Neuronal stem cell (in vitro differentiated cells): Measurements from ENCODE around the gene BCL6.

Source experiments
- DNase-seq: peaks from one replicate; pipeline ENCODE4 v3.0.0-alpha.2; 2013; ENCODE audit warnings: low spot score
- H2AFZ ChIP-seq: one replicate; pipeline ENCODE4 v1.6.1; 2013; ENCODE audit warnings: mild to moderate bottlenecking, low read length, inconsistent platforms
- H2AK5ac ChIP-seq: 2 replicates; pipeline ENCODE4 v1.6.1; 2013; ENCODE audit warnings: low read depth, mild to moderate bottlenecking, inconsistent platforms, low read length, moderate library complexity, mixed read lengths
- H2BK120ac ChIP-seq: 2 replicates; pipeline ENCODE4 v1.6.1; 2013; ENCODE audit warnings: low read depth, mild to moderate bottlenecking, inconsistent platforms, low read length, moderate library complexity, mixed read lengths
- H2BK12ac ChIP-seq: one replicate; pipeline ENCODE4 v1.6.1; 2013; ENCODE audit warnings: low read length, inconsistent platforms
- H2BK15ac ChIP-seq: 2 replicates; pipeline ENCODE4 v1.6.1; 2013; ENCODE audit warnings: mild to moderate bottlenecking, low read length, inconsistent platforms, mixed read lengths
- H2BK5ac ChIP-seq: one replicate; pipeline ENCODE4 v1.6.1; 2013; ENCODE audit warnings: inconsistent platforms, mild to moderate bottlenecking, low read length, moderate library complexity
- H3K14ac ChIP-seq: one replicate; pipeline ENCODE4 v1.6.1; 2013; ENCODE audit warnings: low read length, inconsistent platforms
- H3K18ac ChIP-seq: 2 replicates; pipeline ENCODE4 v1.6.1; 2013; ENCODE audit warnings: low read length, inconsistent platforms
- H3K23ac ChIP-seq: 2 replicates; pipeline ENCODE4 v1.6.1; 2013; ENCODE audit warnings: low read depth, mild to moderate bottlenecking, mixed read lengths, low read length, inconsistent platforms; ENCODE audit not compliant: poor library complexity
- H3K27ac ChIP-seq: replicated peaks from 3 replicates; pipeline ENCODE4 v1.5.1; 2013; ENCODE audit warnings: low read length, inconsistent platforms
- H3K27me3 ChIP-seq, 3 experiments: 2 replicates each; pipeline ENCODE4 v1.6.1; 2013; ENCODE audit warnings: low read length in 3 of 3, mild to moderate bottlenecking in 2 of 3, inconsistent platforms in 1 of 3, low read depth in 1 of 3, mixed read lengths in 1 of 3, moderate library complexity in 1 of 3; ENCODE audit not compliant: control insufficient read depth in 3 of 3, insufficient read depth in 3 of 3
- H3K36me3 ChIP-seq, 2 donors: replicated peaks in 1 of 2; 2 replicates each; pipeline ENCODE4 v1.6.1; 2013; ENCODE audit warnings: low read length in 2 of 2; ENCODE audit not compliant: control insufficient read depth in 2 of 2, insufficient read depth in 2 of 2
- H3K4ac ChIP-seq: 2 replicates; pipeline ENCODE4 v1.6.1; 2013; ENCODE audit warnings: inconsistent platforms, mild to moderate bottlenecking, low read length, moderate library complexity
- H3K4me1 ChIP-seq, 2 donors: 1 replicate in 1 of 2; 2 replicates in 1 of 2; pipeline ENCODE4 v1.6.1; 2013; ENCODE audit warnings: low read length in 2 of 2, low read depth in 1 of 2; ENCODE audit not compliant: control insufficient read depth in 2 of 2, insufficient read depth in 1 of 2
- H3K4me2 ChIP-seq: one replicate; pipeline ENCODE4 v1.6.1; 2013; ENCODE audit warnings: mild to moderate bottlenecking, low read length, inconsistent platforms; ENCODE audit not compliant: insufficient read depth, poor library complexity, severe bottlenecking
- H3K4me3 ChIP-seq, 2 donors: 2 replicates each; pipeline ENCODE4 v1.5.1; 2013; ENCODE audit warnings: low read length in 2 of 2, mild to moderate bottlenecking in 2 of 2, inconsistent platforms in 1 of 2, moderate library complexity in 1 of 2
- H3K79me1 ChIP-seq: one replicate; pipeline ENCODE4 v1.6.1; 2013; ENCODE audit warnings: low read depth, mild to moderate bottlenecking, inconsistent platforms, low read length, moderate library complexity
- H3K9ac ChIP-seq: one replicate; pipeline ENCODE4 v1.6.1; 2013; ENCODE audit warnings: mild to moderate bottlenecking, low read depth, low read length, inconsistent platforms; ENCODE audit not compliant: poor library complexity
- H3K9me3 ChIP-seq, 2 donors: replicated peaks in 1 of 2; 2 replicates each; pipeline versions ENCODE3 to v1.6.1; 2013; ENCODE audit warnings: low read length in 2 of 2, mild to moderate bottlenecking in 2 of 2, inconsistent platforms in 1 of 2, low read depth in 1 of 2, mixed read lengths in 1 of 2, moderate library complexity in 1 of 2; ENCODE audit not compliant: control insufficient read depth in 2 of 2, insufficient read depth in 1 of 2
- H4K8ac ChIP-seq: one replicate; pipeline ENCODE4 v1.6.1; 2013; ENCODE audit warnings: low read depth, mild to moderate bottlenecking, inconsistent platforms, low read length, moderate library complexity
- H4K91ac ChIP-seq: one replicate; pipeline ENCODE4 v1.6.1; 2013; ENCODE audit warnings: low read length, low read depth, mild to moderate bottlenecking, inconsistent platforms; ENCODE audit not compliant: poor library complexity
- WGBS, 2 donors: extraction: QIAGEN DNeasy Blood & Tissue Kit; methylation state at CpG; one replicate each; pipeline ENCODE4 v1.1.7; 2013; ENCODE audit warnings: missing lambda C conversion rate in 2 of 2, mixed read lengths in 1 of 2; ENCODE audit not compliant: insufficient read length in 2 of 2, insufficient replicate concordance in 1 of 2; ENCODE audit errors: extremely low coverage in 2 of 2; 5-methylcytosine and 5-hydroxymethylcytosine counted together

The BCL6 gene

DNA sequence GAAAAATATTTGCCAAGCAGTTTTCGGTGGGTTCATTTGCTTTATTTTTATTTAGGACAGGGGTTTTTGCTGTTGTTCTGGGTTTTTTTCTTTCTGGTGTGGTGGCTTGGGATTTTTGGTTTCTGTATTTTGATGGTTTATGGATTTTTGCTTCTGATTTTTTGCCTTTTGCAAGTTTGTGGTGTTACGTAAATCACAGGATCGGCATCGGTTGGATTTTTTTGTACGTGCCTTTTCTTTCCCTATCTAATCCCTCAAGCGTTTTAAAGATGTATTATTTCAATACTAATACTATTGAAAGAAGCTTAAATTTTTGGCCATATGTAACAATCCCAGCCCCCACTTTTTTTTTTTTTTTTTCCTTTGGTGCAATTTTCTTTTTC lies 782 bp upstream of the BCL6 start:
- H4K91ac ChIP-seq = no peak overlapping the region
- no peak overlapping the region for H3K4ac ChIP-seq
- H2BK12ac ChIP-seq = no peak overlapping the region
- H3K18ac ChIP-seq = no peak overlapping the region
- H3K27me3 ChIP-seq = peaks cover 0 to 3% (median 0%) of the 10 kb centered on the region in 3 experiments
- no peak overlapping the region for H2BK15ac ChIP-seq
- H3K23ac ChIP-seq = no peak overlapping the region
- H2AK5ac ChIP-seq = no peak overlapping the region
- H3K9ac ChIP-seq = no peak overlapping the region
- H2BK5ac ChIP-seq = no peak overlapping the region
- peak overlapping the region; percentile 62 for H2AFZ ChIP-seq
- peak overlapping the region in 1 of 2 donors; percentile 85 for H3K4me3 ChIP-seq
- H3K36me3 ChIP-seq = no peaks in the 10 kb centered on the region
- peaks cover 13 to 24% of the 10 kb centered on the region in 2 donors for H3K4me1 ChIP-seq
- WGBS, 2 donors = no CpG with 5 or more reads among the region's 6 CpGs
- no peak overlapping the region for H2BK120ac ChIP-seq
- H4K8ac ChIP-seq = no peak overlapping the region
- H3K9me3 ChIP-seq = no peaks in the 10 kb centered on the region
- H3K27ac ChIP-seq = peak overlapping the region; percentile 46
- DNase-seq = no peak
- H3K79me1 ChIP-seq = no peaks in the 10 kb centered on the region
- H3K14ac ChIP-seq = no peak overlapping the region
- H3K4me2 ChIP-seq = peak overlapping the region; percentile 34

DNA sequence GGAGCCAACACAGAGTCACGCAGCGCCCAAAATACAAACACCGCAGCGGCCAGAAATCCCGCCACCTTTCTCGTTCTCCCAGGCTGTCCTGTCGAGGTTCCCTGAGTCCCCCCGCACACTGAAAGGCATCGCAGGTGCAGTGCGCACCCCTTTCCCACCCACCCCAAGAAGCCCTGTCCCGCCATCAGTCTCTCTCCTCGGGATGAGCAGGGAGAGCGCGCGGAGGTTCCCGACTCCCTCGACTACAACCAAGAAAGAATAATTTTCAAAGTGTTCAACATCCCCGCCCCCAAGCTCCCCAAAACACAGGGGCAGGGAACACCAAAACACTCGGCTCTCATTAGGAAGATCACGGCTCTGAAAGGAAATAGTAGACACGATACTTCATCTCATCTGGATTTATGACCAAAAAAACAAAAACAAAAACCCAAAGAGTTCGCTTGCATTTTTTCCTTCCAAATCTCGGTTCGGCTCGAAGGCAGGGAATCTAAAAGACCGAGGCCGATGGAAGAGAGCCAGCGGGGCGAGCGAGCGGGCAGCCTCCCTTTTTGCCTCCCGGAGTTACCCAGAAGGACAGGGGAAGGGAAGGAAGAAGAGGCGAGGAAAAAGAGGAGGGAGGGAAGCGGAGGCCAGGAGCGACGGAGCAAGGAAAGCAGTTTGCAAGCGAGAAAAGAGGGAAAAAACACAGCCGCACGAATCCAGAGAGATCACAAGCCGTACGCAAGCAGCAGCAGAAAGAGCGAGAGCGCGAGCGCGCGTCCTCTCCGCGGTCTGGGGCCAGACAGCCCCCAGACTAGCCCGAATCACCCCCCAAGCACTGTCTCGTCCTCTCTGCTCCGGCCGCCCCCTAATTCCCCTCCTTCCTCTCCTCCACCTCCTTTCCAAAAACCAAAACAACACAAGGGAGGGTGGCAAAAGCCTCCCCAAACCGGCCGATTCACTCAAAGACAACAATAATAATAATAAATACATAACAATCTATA lies 808 bp downstream of the BCL6 start:
- H3K9ac ChIP-seq = peak overlapping the region; percentile 90
- peaks cover 16 to 22% of the 10 kb centered on the region in 2 donors for H3K4me1 ChIP-seq
- H2BK15ac ChIP-seq = peak overlapping the region; percentile 89
- H3K18ac ChIP-seq = peak overlapping the region; percentile 86
- peak overlapping the region; percentile 85 to 91 for H3K4me3 ChIP-seq
- no peak overlapping the region for H3K4ac ChIP-seq
- no peak overlapping the region for H4K8ac ChIP-seq
- no peak overlapping the region for H2BK12ac ChIP-seq
- H4K91ac ChIP-seq = no peak overlapping the region
- peak overlapping the region; percentile 66 for H3K27ac ChIP-seq
- no CpG with 5 or more reads among the region's 55 CpGs for WGBS, 2 donors
- peaks cover 0 to 3% (median 0%) of the 10 kb centered on the region in 3 experiments for H3K27me3 ChIP-seq
- no peak overlapping the region for H2BK120ac ChIP-seq
- no peaks in the 10 kb centered on the region for H3K36me3 ChIP-seq
- H2AFZ ChIP-seq = peak overlapping the region; percentile 78
- H3K23ac ChIP-seq = peak overlapping the region; percentile 83
- H2AK5ac ChIP-seq = no peak overlapping the region
- no peaks in the 10 kb centered on the region for H3K79me1 ChIP-seq
- peak overlapping the region; percentile 17 for H2BK5ac ChIP-seq
- peak overlapping the region; percentile 92 for H3K4me2 ChIP-seq
- DNase-seq = no peak
- H3K9me3 ChIP-seq = no peaks in the 10 kb centered on the region
- H3K14ac ChIP-seq = peak overlapping the region; percentile 23

DNA sequence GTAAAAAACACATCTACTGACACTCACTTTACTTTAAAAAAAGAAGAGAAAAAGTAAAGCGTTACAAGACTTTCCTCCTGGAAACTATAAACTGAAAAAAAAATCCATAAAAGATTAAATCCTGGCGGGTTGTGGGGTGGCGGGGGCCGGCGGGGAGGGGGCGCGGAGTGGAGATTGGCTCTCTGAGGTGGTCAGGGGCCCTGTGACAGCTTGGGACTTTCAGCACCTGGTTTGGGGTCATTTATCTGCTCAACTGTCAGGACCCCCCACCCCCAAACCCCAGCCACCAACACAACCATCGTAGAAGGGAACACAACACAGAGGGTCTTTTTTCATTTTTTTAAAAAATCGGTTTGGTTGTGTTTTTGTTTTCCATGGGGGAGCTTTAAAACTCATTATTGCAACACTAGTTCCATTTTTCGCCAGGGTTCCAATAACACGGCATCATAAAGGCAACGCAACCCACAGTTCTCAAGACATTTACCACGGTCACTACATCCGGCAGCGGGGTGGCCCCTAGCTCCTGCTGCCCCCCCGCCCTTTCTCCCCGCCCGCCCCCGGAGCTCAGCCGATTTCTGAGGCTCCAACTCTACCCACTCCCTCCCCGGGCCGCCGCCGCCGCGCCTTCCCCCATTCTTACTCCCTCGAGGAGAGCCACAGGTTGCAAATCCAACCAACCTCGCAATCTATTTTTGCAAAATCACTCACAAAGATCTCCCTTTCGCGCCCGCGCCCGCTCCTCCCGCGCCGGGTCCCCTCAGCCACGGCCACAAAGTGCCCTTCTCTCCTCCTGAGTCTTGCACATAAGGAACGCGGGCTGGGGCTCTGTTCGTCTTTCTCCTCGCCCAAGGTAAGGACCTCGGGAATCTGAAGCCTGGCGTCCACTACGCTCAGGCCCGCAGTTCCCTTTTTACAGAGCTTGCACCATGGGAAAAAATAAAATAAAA lies 1.8 kb downstream of the BCL6 start:
- Histone ChIP-seq H3K23ac (no peak overlapping the region), H2BK12ac (no peak overlapping the region), H3K4me3 (peak overlapping the region; percentile 85 to 91), H3K36me3 (no peaks in the 10 kb centered on the region), H3K18ac (peak overlapping the region; percentile 86), H3K27me3 (peaks cover 0 to 3% (median 0%) of the 10 kb centered on the region in 3 experiments), H3K9ac (peak overlapping the region; percentile 75), H4K91ac (no peak overlapping the region), H4K8ac (no peak overlapping the region), H2BK15ac (peak overlapping the region; percentile 19), H2AFZ (peak overlapping the region; percentile 78), H3K27ac (no peak overlapping the region), H3K79me1 (no peaks in the 10 kb centered on the region), H3K4me2 (peak overlapping the region; percentile 92), H3K9me3 (no peaks in the 10 kb centered on the region), H2BK120ac (no peak overlapping the region), H3K14ac (no peak overlapping the region), H3K4ac (no peak overlapping the region), H3K4me1 (peaks cover 10 to 21% of the 10 kb centered on the region in 2 donors), H2AK5ac (no peak overlapping the region), H2BK5ac (no peak overlapping the region)
- no peak for DNase-seq
- no CpG with 5 or more reads among the region's 45 CpGs for WGBS, 2 donors
